H9 (cell line): ENCODE measurements around the gene WASF3. TPM values are rescaled to one million over a fixed set of nuclear protein-coding genes. Genes with fewer than 3 reads are reported as not detected.

Experiments used
- DNase-seq: peaks from one replicate; pipeline ENCODE4 v3.0.0-alpha.2; 2017
- H2AFZ ChIP-seq: one replicate; pipeline ENCODE4 v1.6.1; 2013; ENCODE audit warnings: mild to moderate bottlenecking, low read length, control low read depth, moderate library complexity
- H2AK5ac ChIP-seq: 2 replicates; pipeline ENCODE4 v1.6.1; 2013; ENCODE audit warnings: low read length, control low read depth, mixed read lengths; ENCODE audit not compliant: insufficient read length
- H2BK120ac ChIP-seq: one replicate; pipeline ENCODE4 v1.6.1; 2013; ENCODE audit warnings: low read depth, mild to moderate bottlenecking, low read length, control low read depth, inconsistent platforms; ENCODE audit not compliant: poor library complexity, severe bottlenecking
- H2BK12ac ChIP-seq: 2 replicates; pipeline ENCODE4 v1.6.1; 2013; ENCODE audit warnings: low read length, control low read depth, mixed read lengths, low read depth; ENCODE audit not compliant: insufficient read length
- H2BK15ac ChIP-seq: 2 replicates; pipeline ENCODE4 v1.6.1; 2013; ENCODE audit warnings: low read depth, low read length, control low read depth
- H2BK20ac ChIP-seq: one replicate; pipeline ENCODE4 v1.6.1; 2013; ENCODE audit warnings: low read depth, mild to moderate bottlenecking, low read length, control low read depth, inconsistent platforms; ENCODE audit not compliant: poor library complexity, severe bottlenecking
- H2BK5ac ChIP-seq: 2 replicates; pipeline ENCODE4 v1.6.1; 2013; ENCODE audit warnings: low read length, control low read depth, mixed read lengths; ENCODE audit not compliant: insufficient read length
- H3K14ac ChIP-seq: 2 replicates; pipeline ENCODE4 v1.6.1; 2013; ENCODE audit warnings: low read length, control low read depth; ENCODE audit not compliant: insufficient read depth
- H3K18ac ChIP-seq: 2 replicates; pipeline ENCODE4 v1.6.1; 2013; ENCODE audit warnings: low read depth, mild to moderate bottlenecking, mixed read lengths, low read length, control low read depth; ENCODE audit not compliant: insufficient read length
- H3K23ac ChIP-seq: 2 replicates; pipeline ENCODE4 v1.6.1; 2013; ENCODE audit warnings: low read length, control low read depth, mixed read lengths, low read depth; ENCODE audit not compliant: insufficient read length
- H3K23me2 ChIP-seq: 2 replicates; pipeline ENCODE4 v1.6.1; 2013; ENCODE audit warnings: low read depth, mild to moderate bottlenecking, mixed read lengths, low read length, control low read depth; ENCODE audit not compliant: insufficient read length, poor library complexity, severe bottlenecking
- H3K27ac ChIP-seq: 2 replicates; pipeline ENCODE4 v1.5.1; 2013; ENCODE audit warnings: low read length, control low read depth, mixed read lengths, low read depth; ENCODE audit not compliant: insufficient read length
- H3K27me3 ChIP-seq: 2 replicates; pipeline ENCODE4 v1.6.1; 2013; ENCODE audit warnings: low read length, control low read depth, inconsistent platforms; ENCODE audit not compliant: insufficient read depth
- H3K4ac ChIP-seq: 2 replicates; pipeline ENCODE4 v1.6.1; 2013; ENCODE audit warnings: low read depth, mild to moderate bottlenecking, control low read depth, inconsistent platforms, low read length, moderate library complexity
- H3K4me1 ChIP-seq: 2 replicates; pipeline ENCODE4 v1.6.1; 2013; ENCODE audit warnings: low read length, control low read depth, inconsistent platforms; ENCODE audit not compliant: insufficient read depth
- H3K4me2 ChIP-seq: 2 replicates; pipeline ENCODE4 v1.6.1; 2013; ENCODE audit warnings: low read length, control low read depth, mixed read lengths; ENCODE audit not compliant: insufficient read length, insufficient read depth
- H3K56ac ChIP-seq: 2 replicates; pipeline ENCODE4 v1.6.1; 2013; ENCODE audit warnings: low read depth, mild to moderate bottlenecking, mixed read lengths, low read length, control low read depth; ENCODE audit not compliant: insufficient read length
- H3K79me1 ChIP-seq: 2 replicates; pipeline ENCODE4 v1.6.1; 2013; ENCODE audit warnings: low read depth, mild to moderate bottlenecking, moderate library complexity, low read length, control low read depth, inconsistent platforms; ENCODE audit not compliant: insufficient read depth, poor library complexity, severe bottlenecking
- H3K79me2 ChIP-seq: 2 replicates; pipeline ENCODE4 v1.6.1; 2013; ENCODE audit warnings: low read length, control low read depth, inconsistent platforms; ENCODE audit not compliant: insufficient read depth
- H3K9ac ChIP-seq: 2 replicates; pipeline ENCODE4 v1.6.1; 2013; ENCODE audit warnings: low read length, control low read depth, mixed read lengths; ENCODE audit not compliant: insufficient read length; ENCODE audit errors: extremely low read depth
- H3K9me3 ChIP-seq: one replicate; pipeline ENCODE4 v1.6.1; 2013; ENCODE audit warnings: low read depth, low read length, inconsistent platforms; ENCODE audit not compliant: control insufficient read depth
- H3T11ph ChIP-seq: one replicate; pipeline ENCODE4 v1.6.1; 2013; ENCODE audit warnings: mild to moderate bottlenecking, low read length, control low read depth, inconsistent platforms
- H4K20me1 ChIP-seq: one replicate; pipeline ENCODE4 v1.6.1; 2013; ENCODE audit not compliant: control insufficient read depth, insufficient read length, insufficient read depth
- H4K5ac ChIP-seq: 2 replicates; pipeline ENCODE4 v1.6.1; 2013; ENCODE audit warnings: low read depth, mild to moderate bottlenecking, mixed read lengths, low read length, control low read depth; ENCODE audit not compliant: insufficient read length
- H4K8ac ChIP-seq: replicated peaks from 2 replicates; pipeline ENCODE4 v1.6.1; 2013; ENCODE audit warnings: low read length, control low read depth, mixed read lengths, low read depth; ENCODE audit not compliant: insufficient read length
- H4K91ac ChIP-seq: 2 replicates; pipeline ENCODE4 v1.6.1; 2013; ENCODE audit warnings: low read depth, mild to moderate bottlenecking, moderate library complexity, mixed read lengths, low read length, control low read depth; ENCODE audit not compliant: insufficient read length
- H3K27ac Mint-ChIP-seq, 3 experiments: 2 replicates in 2 of 3; 3 replicates in 1 of 3; pipeline ENCODE4 v1.8.0; 2020 to 2021; ENCODE audit warnings: mixed read lengths in 3 of 3, mild to moderate bottlenecking in 1 of 3, moderate library complexity in 1 of 3
- H3K27me3 Mint-ChIP-seq: 2 replicates; pipeline ENCODE4 v1.8.0; 2021; ENCODE audit warnings: low read depth, mild to moderate bottlenecking, moderate library complexity, mixed read lengths
- H3K36me3 Mint-ChIP-seq, 3 experiments: 2 replicates in 2 of 3; 3 replicates in 1 of 3; pipeline ENCODE4 v1.8.0; 2020 to 2021; ENCODE audit warnings: low read depth in 3 of 3, mixed read lengths in 3 of 3; ENCODE audit not compliant: insufficient read depth in 1 of 3
- H3K4me1 Mint-ChIP-seq, 2 experiments: 2 replicates each; pipeline ENCODE4 v1.8.0; 2020; ENCODE audit warnings: mixed read lengths in 2 of 2
- H3K4me3 Mint-ChIP-seq, 2 experiments: 2 replicates in 1 of 2; 3 replicates in 1 of 2; pipeline ENCODE4 v1.8.0; 2020 to 2021; ENCODE audit warnings: mild to moderate bottlenecking in 2 of 2, mixed read lengths in 2 of 2, moderate library complexity in 1 of 2
- H3K9me3 Mint-ChIP-seq, 2 experiments: 2 replicates in 1 of 2; 3 replicates in 1 of 2; pipeline ENCODE4 v1.8.0; 2020; ENCODE audit warnings: mild to moderate bottlenecking in 2 of 2, mixed read lengths in 2 of 2, moderate library complexity in 1 of 2
- WGBS: extraction: QIAGEN DNeasy Blood & Tissue Kit; methylation state at CpG from one replicate; pipeline ENCODE4 v1.1.7; 2013; ENCODE audit warnings: missing lambda C conversion rate, low lambda C conversion rate, mixed read lengths; ENCODE audit not compliant: insufficient read length; ENCODE audit errors: extremely low coverage; 5-methylcytosine and 5-hydroxymethylcytosine counted together
- total RNA-seq: library from RNA; stranded (reverse); gene quantifications from 2 replicates; pipeline ENCODE4 v1.2.1, GENCODE V29; 2021
- TF ChIP-seq, protein P1 (sequence below): fragments of 200-600 bp; sonication (generic); conservative IDR thresholded peaks from 3 replicates; pipeline ENCODE4 v1.8.0; 2021; ENCODE audit warnings: antibody characterized with exemption, mild to moderate bottlenecking

The WASF3 gene
- total RNA-seq, 1 experiment from 2014 or later, result 22.2 TPM

GRCh38 chr13:26656919-26657318 lies 99.4 kb downstream of the WASF3 start:
- H3K23me2 ChIP-seq, result no peaks in the 10 kb centered on the region
- no peaks in the 10 kb centered on the region for H3K9me3 ChIP-seq
- DNase-seq, result no peak
- H2AFZ ChIP-seq, result no peak overlapping the region
- H3K4ac ChIP-seq, result no peak overlapping the region
- Mint-ChIP-seq H3K4me1 (no peaks in the 10 kb centered on the region; a peak in 1 of 4 replicates), H3K27ac (no peak overlapping the region), H3K36me3 (no peaks in the 10 kb centered on the region), H3K9me3 (no peaks in the 10 kb centered on the region), H3K4me3 (no peak overlapping the region), H3K27me3 (no peaks in the 10 kb centered on the region)
- H2AK5ac ChIP-seq, result no peak overlapping the region
- no peaks in the 10 kb centered on the region for H3K79me1 ChIP-seq
- H3T11ph ChIP-seq, result no peak overlapping the region
- H3K18ac ChIP-seq, result no peak overlapping the region
- no peak overlapping the region for H3K56ac ChIP-seq
- H3K4me2 ChIP-seq, result no peak overlapping the region
- H4K20me1 ChIP-seq, result no peaks in the 10 kb centered on the region
- no peak overlapping the region for H3K9ac ChIP-seq
- no peaks in the 10 kb centered on the region for H3K27me3 ChIP-seq
- WGBS, result no CpG with 5 or more reads among the region's 4 CpGs
- H2BK120ac ChIP-seq, result no peak overlapping the region
- TF ChIP-seq, protein P1, sequence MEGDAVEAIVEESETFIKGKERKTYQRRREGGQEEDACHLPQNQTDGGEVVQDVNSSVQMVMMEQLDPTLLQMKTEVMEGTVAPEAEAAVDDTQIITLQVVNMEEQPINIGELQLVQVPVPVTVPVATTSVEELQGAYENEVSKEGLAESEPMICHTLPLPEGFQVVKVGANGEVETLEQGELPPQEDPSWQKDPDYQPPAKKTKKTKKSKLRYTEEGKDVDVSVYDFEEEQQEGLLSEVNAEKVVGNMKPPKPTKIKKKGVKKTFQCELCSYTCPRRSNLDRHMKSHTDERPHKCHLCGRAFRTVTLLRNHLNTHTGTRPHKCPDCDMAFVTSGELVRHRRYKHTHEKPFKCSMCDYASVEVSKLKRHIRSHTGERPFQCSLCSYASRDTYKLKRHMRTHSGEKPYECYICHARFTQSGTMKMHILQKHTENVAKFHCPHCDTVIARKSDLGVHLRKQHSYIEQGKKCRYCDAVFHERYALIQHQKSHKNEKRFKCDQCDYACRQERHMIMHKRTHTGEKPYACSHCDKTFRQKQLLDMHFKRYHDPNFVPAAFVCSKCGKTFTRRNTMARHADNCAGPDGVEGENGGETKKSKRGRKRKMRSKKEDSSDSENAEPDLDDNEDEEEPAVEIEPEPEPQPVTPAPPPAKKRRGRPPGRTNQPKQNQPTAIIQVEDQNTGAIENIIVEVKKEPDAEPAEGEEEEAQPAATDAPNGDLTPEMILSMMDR, result peak; percentile 57; the same call in 2 of the 3 replicates
- no peak overlapping the region for H4K91ac ChIP-seq
- H3K23ac ChIP-seq, result no peak overlapping the region
- no peaks in the 10 kb centered on the region for H3K79me2 ChIP-seq
- H2BK15ac ChIP-seq, result no peak overlapping the region
- H2BK20ac ChIP-seq, result no peak overlapping the region
- no peaks in the 10 kb centered on the region; the same call in 1 of the 2 replicates for H3K4me1 ChIP-seq
- no peak overlapping the region for H2BK5ac ChIP-seq
- no peak overlapping the region for H4K8ac ChIP-seq
- no peak overlapping the region for H3K14ac ChIP-seq
- H2BK12ac ChIP-seq, result no peak overlapping the region
- no peak overlapping the region for H4K5ac ChIP-seq
- no peak overlapping the region for H3K27ac ChIP-seq
